HepG2 (cell line): ENCODE data around the gene JPH3. TPM values are rescaled to one million over a fixed set of nuclear protein-coding genes. Genes with fewer than 3 reads are reported as not detected.

Experiments used
- ATAC-seq: fragments of 200-7000 bp; cut with Tn5 transposase; 3 replicates; pipeline ENCODE4 v1.9.1; 2020; ENCODE audit warnings: mild to moderate bottlenecking, moderate library complexity
- BruUV-seq: library from RNA; stranded (reverse); fragments of 400-500 nt; replicated peaks from 2 replicates; lab custom pipeline; 2021; lab: Mats Ljungman, UMichigan
- CTCF ChIA-PET: fragments of 300-600 bp; formaldehyde crosslinking; extraction: SDS; loops from one replicate; lab custom pipeline; 2021; ENCODE audit warnings: low total read pairs, inconsistent platforms, low intra/inter-chr PET ratio; lab: Yijun Ruan, JAX
- POLR2A ChIA-PET: fragments of 350-600 bp; sonication (Branson Sonifier 250); formaldehyde crosslinking; loops from one replicate; lab custom pipeline; 2020; ENCODE audit warnings: antibody characterized with exemption, inconsistent platforms; lab: Yijun Ruan, JAX
- DNase-seq: peaks from one replicate; pipeline ENCODE4 v3.0.0-alpha.2; 2015; ENCODE audit warnings: low spot score
- FAIRE-seq: peaks from 3 replicates; lab custom pipeline; 2011; peaks lifted over from hg19 to GRCh38; lab: Jason Lieb, UNC
- H2AFZ ChIP-seq: one replicate; pipeline ENCODE4 v1.6.1; 2011; ENCODE audit warnings: low read length, inconsistent platforms
- H3K27ac ChIP-seq: fragments of 300-600 bp; 3 replicates; pipeline ENCODE4 v1.8.0; 2011; ENCODE audit warnings: mixed run types, mild to moderate bottlenecking, mixed read lengths, low read length, inconsistent platforms; ENCODE audit not compliant: insufficient read depth; ENCODE audit errors: extremely low read length
- H3K27me3 ChIP-seq, 2 experiments: fragments of 200-600 bp in 1 of 2; 2 replicates in 1 of 2; 3 replicates in 1 of 2; pipeline versions ENCODE4 v1.6.0 to v1.8.0; 2011; ENCODE audit warnings: low read length in 2 of 2, mild to moderate bottlenecking in 2 of 2, moderate library complexity in 2 of 2, inconsistent platforms in 1 of 2; ENCODE audit not compliant: insufficient read depth in 2 of 2, control insufficient read depth in 1 of 2
- H3K36me3 ChIP-seq, 2 experiments: fragments of 200-600 bp in 1 of 2; replicated peaks in 1 of 2; 2 replicates in 1 of 2; 3 replicates in 1 of 2; pipeline versions ENCODE4 v1.5.1 to v1.8.0; 2011; ENCODE audit warnings: low read length in 2 of 2, inconsistent platforms in 1 of 2; ENCODE audit not compliant: insufficient read depth in 2 of 2, control insufficient read depth in 1 of 2
- H3K4me1 ChIP-seq: 2 replicates; pipeline ENCODE4 v1.5.1; 2012; ENCODE audit warnings: low read length, inconsistent platforms; ENCODE audit not compliant: insufficient read depth
- H3K4me2 ChIP-seq: 2 replicates; pipeline ENCODE4 v1.6.0; 2011; ENCODE audit warnings: low read depth, low read length, inconsistent platforms
- H3K4me3 ChIP-seq, 3 experiments: fragments of 200-600 bp in 1 of 3; sonication (generic), shearing (Covaris generic) in 1 of 3; replicated peaks in 1 of 3; 2 replicates each; pipeline ENCODE4 v1.5.1; 2011 to 2016; ENCODE audit warnings: low read length in 3 of 3, inconsistent platforms in 2 of 3, low read depth in 2 of 3, mild to moderate bottlenecking in 2 of 3, control low read depth in 1 of 3, mixed read lengths in 1 of 3; ENCODE audit not compliant: insufficient read depth in 1 of 3
- H3K79me2 ChIP-seq: one replicate; pipeline ENCODE4 v1.6.1; 2011; ENCODE audit warnings: low read length, inconsistent platforms; ENCODE audit not compliant: insufficient read depth
- H3K9ac ChIP-seq: 2 replicates; pipeline ENCODE4 v1.6.0; 2011; ENCODE audit warnings: mild to moderate bottlenecking, low read depth, low read length, inconsistent platforms; ENCODE audit not compliant: insufficient read depth
- H3K9me3 ChIP-seq: 2 replicates; pipeline ENCODE4 v1.5.1; 2012; ENCODE audit warnings: mild to moderate bottlenecking, low read length
- H4K20me1 ChIP-seq: 2 replicates; pipeline ENCODE4 v1.6.0; 2011; ENCODE audit warnings: inconsistent platforms, mild to moderate bottlenecking, low read length, moderate library complexity; ENCODE audit not compliant: insufficient read depth
- AKNA ChIP-seq: sonication (generic); formaldehyde crosslinking; IDR thresholded peaks from 2 replicates; pipeline ENCODE4 v1.4.0; 2020; ENCODE audit warnings: missing genetic modification reagents, borderline replicate concordance
- BCL3 ChIP-seq: sonication (generic); formaldehyde crosslinking; IDR thresholded peaks from 2 replicates; pipeline ENCODE4 v1.5.1; 2020; ENCODE audit warnings: mild to moderate bottlenecking, missing genetic modification reagents, moderate library complexity
- BRCA1 ChIP-seq: sonication (generic); formaldehyde crosslinking; IDR thresholded peaks from 2 replicates; pipeline ENCODE4 v1.4.0; 2020; ENCODE audit warnings: missing genetic modification reagents
- CCDC6 ChIP-seq: sonication (generic); formaldehyde crosslinking; IDR thresholded peaks from 2 replicates; pipeline ENCODE4 v1.8.1; 2022; ENCODE audit warnings: mild to moderate bottlenecking, missing genetic modification reagents, moderate library complexity
- ELF1 ChIP-seq: sonication (generic); formaldehyde crosslinking; IDR thresholded peaks from 2 replicates; pipeline ENCODE4 v1.4.0; 2020; ENCODE audit warnings: missing genetic modification reagents
- IRF9 ChIP-seq: sonication (generic); formaldehyde crosslinking; IDR thresholded peaks from 2 replicates; pipeline ENCODE4 v1.8.0; 2022; ENCODE audit warnings: missing genetic modification reagents, mild to moderate bottlenecking, borderline replicate concordance
- NKX3-1 ChIP-seq: sonication (generic); formaldehyde crosslinking; IDR thresholded peaks from 2 replicates; pipeline ENCODE4 v1.5.0; 2020; ENCODE audit warnings: missing genetic modification reagents
- RBFOX2 ChIP-seq: fragments of 200-400 bp; formaldehyde crosslinking; IDR thresholded peaks from 2 replicates; pipeline ENCODE4 v1.6.1; 2017; ENCODE audit warnings: low read depth, mild to moderate bottlenecking, low read length
- SUZ12 ChIP-seq: fragments of 150-350 bp; IDR thresholded peaks from 2 replicates; pipeline ENCODE4 v1.6.1; 2014; ENCODE audit warnings: low read depth, low read length
- ZNF20 ChIP-seq: sonication (generic); formaldehyde crosslinking; IDR thresholded peaks from 2 replicates; pipeline ENCODE4 v1.4.0; 2020; ENCODE audit warnings: mild to moderate bottlenecking, moderate library complexity, missing genetic modification reagents
- ZNF816 ChIP-seq: sonication (generic); formaldehyde crosslinking; IDR thresholded peaks from 2 replicates; pipeline ENCODE4 v1.8.0; 2022; ENCODE audit warnings: missing genetic modification reagents, mild to moderate bottlenecking, borderline replicate concordance
- WGBS: methylation state at CpG from one replicate; pipeline ENCODE4 v1.1.6; 2017; ENCODE audit warnings: low lambda C conversion rate; 5-methylcytosine and 5-hydroxymethylcytosine counted together
- in situ Hi-C: cut with HindIII; loops from 2 replicates; pipeline ENCODE4 v1.10.0; 2017; ENCODE audit warnings: low pct_unique_long_range_greater_than_20kb; ENCODE audit not compliant: extremely low pct_ligation_motif_present
- intact Hi-C: fragments of 100-400 bp; cut with micrococcal nuclease; formaldehyde crosslinking; loops from one replicate; pipeline ENCODE4 v1.10.0; 2022; ENCODE audit not compliant: unreplicated experiment
- polyA plus RNA-seq, 8 experiments: library from polyadenylated mRNA; depleted of rRNA in 3 of 8; stranded (reverse) in 7 of 8; unstranded in 1 of 8; fragments of >200 nt; fragmentation: Illumina TruSeq in 4 of 8; extraction: Trizol in 4 of 8; gene quantifications; 2 replicates each; pipeline versions ENCODE4 v1.2.1 to v1.2.3, GENCODE V29; 2011 to 2016; ENCODE audit warnings: low read depth in 4 of 8, missing spikeins in 1 of 8, mixed read lengths in 1 of 8; ENCODE audit not compliant: insufficient read depth in 1 of 8
- total RNA-seq, 5 experiments: library from RNA; depleted of rRNA; stranded (reverse); fragments of >200 nt; fragmentation: Illumina TruSeq; extraction: Trizol; gene quantifications; 2 replicates each; pipeline ENCODE4 v1.2.3, GENCODE V29; 2016; ENCODE audit warnings: low read depth in 1 of 5

Gene JPH3
- total and polyA plus RNA-seq, 2 of the 13 experiments (the other 11 are each of a cell fraction or from before 2014, with no cell fraction given) = not detected

DNA sequence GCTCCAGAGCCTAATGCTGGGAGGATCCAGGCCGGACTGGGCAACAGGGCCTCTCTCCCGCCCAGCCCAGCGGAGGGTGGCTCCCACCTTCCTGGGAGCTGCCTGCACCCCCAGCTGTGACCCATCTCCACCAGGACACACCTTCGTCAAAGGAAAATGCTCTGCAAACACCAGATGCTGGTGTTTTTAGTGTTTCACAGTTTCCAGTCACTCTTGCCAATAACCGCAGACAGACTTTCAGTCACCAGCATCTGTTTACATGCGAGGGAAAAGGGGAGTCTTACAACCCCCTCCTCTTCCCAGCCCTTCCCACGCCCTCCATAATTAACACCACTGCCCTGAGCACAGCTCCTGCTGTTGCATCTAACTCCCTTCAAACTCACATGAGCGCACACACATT, 138.1 kb downstream of the JPH3 start:
- in situ Hi-C loops (no loop called here), intact Hi-C loops (no loop called here)
- 96% methylated on average over 5 of the region's 8 CpGs for WGBS
- no peaks in the 10 kb centered on the region for H3K9me3 ChIP-seq
- no peak overlapping the region for H3K9ac ChIP-seq
- DNase-seq (no peak), ATAC-seq (no peak), FAIRE-seq (no peak)
- no peak overlapping the region for H3K4me2 ChIP-seq
- ChIA-PET POLR2A (no interaction called here), CTCF (no interaction called here)
- no peak for TF ChIP-seq NKX3-1 (CRISPR knock-in tag)
- no peak overlapping the region for H2AFZ ChIP-seq
- BruUV-seq = no TSS peak
- H3K4me1 ChIP-seq = no peaks in the 10 kb centered on the region
- H3K27ac ChIP-seq = no peak overlapping the region
- H3K36me3 ChIP-seq = peaks cover 21 to 53% of the 10 kb centered on the region in 2 experiments
- no peak overlapping the region for H3K4me3 ChIP-seq
- peaks cover 8% of the 10 kb centered on the region for H3K79me2 ChIP-seq
- no peaks in the 10 kb centered on the region for H4K20me1 ChIP-seq
- no peaks in the 10 kb centered on the region; a peak in 1 of 5 replicates for H3K27me3 ChIP-seq

GRCh38 chr16:87740909-87741424, 138.7 kb downstream of the JPH3 start:
- ATAC-seq (no peak), FAIRE-seq (no peak), DNase-seq (no peak)
- Histone ChIP-seq H2AFZ (no peak overlapping the region), H3K9ac (no peak overlapping the region), H3K4me2 (no peak overlapping the region), H4K20me1 (no peaks in the 10 kb centered on the region), H3K79me2 (peaks cover 8% of the 10 kb centered on the region), H3K27me3 (no peaks in the 10 kb centered on the region; a peak in 1 of 5 replicates), H3K36me3 (peaks cover 21 to 57% of the 10 kb centered on the region in 2 experiments), H3K9me3 (no peaks in the 10 kb centered on the region), H3K4me3 (no peak overlapping the region), H3K4me1 (no peaks in the 10 kb centered on the region), H3K27ac (no peak overlapping the region)
- no TSS peak for BruUV-seq
- ChIA-PET CTCF (no interaction called here), POLR2A (no interaction called here)
- in situ Hi-C loops = no loop called here
- intact Hi-C loops = no loop called here
- 92% methylated on average over 10 of the region's 11 CpGs for WGBS
- TF ChIP-seq SUZ12 = no peak
- TF ChIP-seq RBFOX2 = no peak
- TF ChIP-seq ELF1 = no peak
- no peak for TF ChIP-seq BRCA1 (CRISPR knock-in tag)
- TF ChIP-seq AKNA = no peak
- TF ChIP-seq ZNF816 (CRISPR knock-in tag) = no peak
- TF ChIP-seq CCDC6 (CRISPR knock-in tag) = no peak
- no peak for TF ChIP-seq IRF9 (CRISPR knock-in tag)
- no peak for TF ChIP-seq ZNF20 (CRISPR knock-in tag)
- TF ChIP-seq BCL3 (CRISPR knock-in tag) = no peak
